Renal pelvis (tissue), 4 donors: Measurements from ENCODE around the gene CYP3A4. TPM values are rescaled to one million over a fixed set of nuclear protein-coding genes. Genes with fewer than 3 reads are reported as not detected.
"Not testable (repeated sequence)": the region's sequence is repeated elsewhere in the genome, so short reads cannot be mapped to it uniquely, and the experiment has no call there.

Source experiments
- DNase-seq: peaks from one replicate; pipeline ENCODE4 v3.0.0-alpha.2; 2013
- polyA plus RNA-seq, 3 donors: library from polyadenylated mRNA; unstranded; fragments of 120-200 nt; gene quantifications; one replicate each; pipeline ENCODE4 v1.2.1, GENCODE V29; 2013; ENCODE audit not compliant: insufficient read length in 3 of 3

Gene CYP3A4
- polyA plus RNA-seq, 3 donors = 0.20 to 0.49 (median 0.36) TPM

DNA sequence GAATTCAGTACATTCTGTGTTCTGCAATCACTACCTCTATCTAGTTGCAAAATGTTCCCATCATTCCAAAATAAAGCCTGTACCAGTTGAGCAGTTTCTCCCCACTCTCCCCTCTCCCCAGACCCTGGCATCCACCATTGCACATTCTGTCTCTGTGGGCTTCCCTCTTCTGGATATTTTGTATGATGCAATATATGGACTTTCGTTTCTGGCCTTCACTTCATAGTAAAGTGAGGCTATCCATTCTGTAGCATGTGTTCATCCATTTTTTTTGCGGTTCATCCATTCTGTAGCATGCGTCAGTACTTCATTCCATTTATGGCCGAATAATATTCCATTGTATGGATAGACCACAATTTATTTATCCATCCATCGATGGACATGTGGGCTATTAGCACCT, 9.5 kb upstream of the CYP3A4 start:
- no peak for DNase-seq

DNA sequence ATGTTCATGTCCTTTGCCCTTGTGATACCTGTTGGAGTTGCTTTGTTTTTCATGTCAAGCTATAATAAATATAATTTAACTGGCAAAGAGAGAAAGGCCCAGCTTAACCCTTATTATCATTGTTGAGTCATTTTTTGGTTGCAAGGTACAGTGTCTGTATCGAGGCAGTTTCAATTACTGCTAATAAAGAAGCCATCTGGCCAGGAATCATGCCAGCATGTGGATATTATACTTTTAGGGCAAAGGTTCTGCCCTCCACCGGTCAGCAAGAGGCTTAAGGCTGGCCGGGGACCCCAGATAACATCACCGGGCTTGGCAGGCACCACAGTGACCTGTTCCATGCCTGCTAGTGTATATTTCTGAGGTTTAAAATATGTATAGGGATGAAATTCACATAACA, 9.0 kb upstream of the CYP3A4 start:
- DNase-seq = no peak

DNA sequence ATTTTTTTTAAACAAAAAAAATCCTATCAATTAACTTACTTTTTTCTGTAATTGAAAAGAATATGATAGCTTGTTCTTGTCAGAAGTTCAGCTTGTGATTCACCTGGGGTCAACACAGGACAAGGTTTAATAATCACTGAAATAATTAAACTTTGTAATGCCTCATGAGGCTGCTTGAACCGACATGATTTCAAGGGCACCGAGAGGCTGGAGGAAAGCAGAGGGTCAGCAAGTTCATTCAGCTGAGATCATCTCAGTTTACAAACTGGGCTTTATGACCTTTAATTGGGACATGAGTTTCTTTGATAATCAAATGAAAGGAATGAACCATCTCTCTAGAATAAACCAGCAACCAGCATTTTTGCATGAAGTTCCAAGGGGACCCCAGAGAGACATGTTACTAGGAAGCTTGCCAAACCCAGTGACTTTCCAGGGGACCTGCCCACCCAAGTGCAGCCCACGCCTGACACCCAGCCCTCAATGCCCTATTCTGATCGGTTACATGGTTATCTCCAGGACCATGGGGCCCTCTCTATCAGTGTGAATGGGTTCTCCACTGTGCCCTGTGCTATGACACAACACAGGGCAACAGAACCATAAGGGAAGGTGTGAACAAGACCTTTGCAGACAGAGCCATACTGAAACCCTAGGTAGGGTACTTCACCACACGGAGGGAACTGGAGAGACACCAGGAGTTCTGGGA, 7.8 kb upstream of the CYP3A4 start:
- DNase-seq = no peak

DNA sequence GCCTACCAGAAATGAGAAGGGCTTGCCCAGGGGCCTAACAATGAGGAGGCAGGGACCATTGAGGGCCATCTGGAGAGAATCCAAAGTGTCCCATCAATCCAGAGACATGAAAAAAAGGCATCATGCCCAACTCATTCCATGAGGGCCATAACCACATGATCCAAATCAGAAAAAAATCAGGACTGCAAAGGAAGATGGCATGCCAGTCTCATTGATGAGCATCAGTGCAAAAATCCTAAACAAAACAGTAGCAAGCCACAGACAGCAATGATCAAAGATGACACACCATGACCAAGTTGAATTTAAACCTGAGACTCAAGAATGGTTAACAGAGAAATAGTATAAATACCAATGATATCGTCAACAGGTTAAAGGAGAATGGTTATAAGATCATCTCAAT, 7.0 kb upstream of the CYP3A4 start:
- no peak for DNase-seq

DNA sequence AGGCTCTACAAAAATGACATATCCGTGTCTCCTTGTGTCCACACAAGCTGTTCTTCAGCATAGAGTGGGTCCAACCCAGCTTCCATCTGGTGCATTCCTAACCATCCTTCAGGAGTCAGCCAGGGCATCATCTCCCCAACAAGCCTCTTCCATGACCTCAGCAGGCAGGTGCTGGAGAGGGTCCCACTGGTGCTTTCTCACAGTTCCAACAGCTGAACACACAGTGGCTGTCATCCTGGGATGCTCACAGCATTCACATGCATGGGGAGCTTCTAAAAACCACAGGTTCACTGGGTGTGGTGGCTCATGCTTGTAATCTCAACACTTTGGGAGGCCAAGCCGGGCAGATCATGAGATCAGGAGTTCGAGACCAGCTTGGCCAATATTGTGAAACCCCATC, 6.4 kb upstream of the CYP3A4 start:
- no peak for DNase-seq

DNA sequence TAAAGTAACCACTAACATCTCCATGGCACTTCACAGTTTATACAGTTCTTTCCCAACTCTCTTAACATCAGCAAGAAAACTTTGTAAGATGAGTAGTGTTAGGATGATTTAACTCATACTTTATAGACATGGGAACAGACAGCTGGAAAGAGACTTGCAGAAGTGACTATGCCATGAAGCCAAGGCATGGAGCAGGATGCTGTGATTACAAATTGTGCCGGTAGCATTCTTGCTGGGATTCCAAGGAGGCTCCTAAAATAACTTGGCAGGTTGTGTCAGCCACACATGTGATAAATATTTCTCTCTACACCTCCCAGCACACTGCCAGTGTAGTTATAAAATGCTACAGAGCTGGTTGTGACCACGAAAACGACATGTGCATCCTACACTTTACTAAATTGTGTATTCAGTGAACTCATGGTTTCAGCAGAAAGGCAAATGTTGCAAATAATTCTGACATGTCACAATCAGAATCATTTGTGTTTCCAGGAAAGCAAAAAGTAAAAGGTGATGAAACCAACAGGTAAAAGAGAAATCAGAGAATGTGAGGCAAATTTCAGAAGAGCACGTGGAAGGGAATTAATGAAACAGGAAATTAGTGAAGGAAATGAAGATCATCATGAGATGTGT, 5.6 kb upstream of the CYP3A4 start:
- DNase-seq = no peak

DNA sequence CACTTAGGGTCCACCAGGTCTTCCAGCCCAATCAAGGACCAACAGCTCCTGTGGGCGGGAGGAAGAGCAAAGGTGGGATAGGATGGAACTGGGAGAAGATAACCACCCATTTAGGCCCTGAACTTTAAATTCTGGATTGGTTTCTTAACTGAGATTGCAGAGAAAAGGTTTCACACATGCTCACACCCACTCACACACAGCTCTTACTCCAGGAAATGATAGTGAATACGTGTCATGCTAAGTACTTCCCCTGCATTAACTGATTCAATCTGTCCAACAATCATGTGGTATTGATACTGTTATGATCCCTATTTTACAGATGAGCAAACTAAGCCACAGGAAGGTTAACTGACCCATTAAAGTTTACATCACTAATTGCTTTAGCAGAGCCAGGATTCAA, 4.6 kb upstream of the CYP3A4 start:
- DNase-seq = no peak

DNA sequence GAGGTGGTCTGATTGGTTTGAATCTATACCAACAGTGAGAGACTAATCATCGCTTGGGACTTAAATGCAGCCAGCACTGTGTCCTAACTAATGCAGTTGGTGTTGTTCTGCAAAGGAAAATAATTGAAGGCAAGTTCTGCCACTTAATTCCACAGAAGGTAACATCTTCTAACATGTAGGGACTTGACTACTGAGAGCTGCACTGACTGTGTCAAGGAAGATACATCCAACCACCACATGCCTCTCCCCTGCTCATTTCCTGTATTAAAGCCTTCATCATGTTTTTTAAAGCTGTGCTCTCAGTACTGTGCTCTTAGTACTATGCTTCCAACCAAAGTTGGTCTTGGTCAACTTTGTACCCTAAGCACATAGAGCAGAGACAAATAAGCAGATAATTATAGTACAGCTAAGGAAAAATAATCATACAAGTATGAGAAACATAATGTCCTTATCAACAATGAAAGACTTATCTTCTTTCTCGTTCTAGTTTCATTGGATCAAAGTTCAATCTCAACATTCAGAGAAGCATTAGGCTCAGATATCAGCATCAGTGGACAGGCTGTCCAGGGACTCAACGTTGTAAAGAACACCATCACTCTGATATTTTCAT, 2.8 kb upstream of the CYP3A4 start:
- DNase-seq = no peak

DNA sequence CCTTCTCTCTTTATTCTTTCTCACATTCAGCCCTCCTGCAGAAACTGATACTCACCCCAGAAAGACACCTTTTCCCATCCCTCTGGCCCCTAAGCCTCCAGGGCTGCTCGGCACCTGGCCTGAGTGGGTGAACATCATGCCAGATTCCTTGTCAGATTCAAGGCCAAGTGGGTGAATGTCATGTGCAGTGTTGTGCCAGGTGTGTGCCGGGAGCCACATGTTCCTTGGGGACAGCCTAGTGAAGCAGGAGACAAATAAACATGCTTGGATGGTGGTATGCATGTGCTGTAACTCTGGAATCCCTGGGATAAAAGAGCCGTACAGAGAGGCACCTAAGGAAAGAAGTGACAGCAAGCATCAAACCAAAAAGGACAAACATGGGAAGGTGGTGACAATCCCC, 1.7 kb upstream of the CYP3A4 start:
- DNase-seq = not testable (repeated sequence)

DNA sequence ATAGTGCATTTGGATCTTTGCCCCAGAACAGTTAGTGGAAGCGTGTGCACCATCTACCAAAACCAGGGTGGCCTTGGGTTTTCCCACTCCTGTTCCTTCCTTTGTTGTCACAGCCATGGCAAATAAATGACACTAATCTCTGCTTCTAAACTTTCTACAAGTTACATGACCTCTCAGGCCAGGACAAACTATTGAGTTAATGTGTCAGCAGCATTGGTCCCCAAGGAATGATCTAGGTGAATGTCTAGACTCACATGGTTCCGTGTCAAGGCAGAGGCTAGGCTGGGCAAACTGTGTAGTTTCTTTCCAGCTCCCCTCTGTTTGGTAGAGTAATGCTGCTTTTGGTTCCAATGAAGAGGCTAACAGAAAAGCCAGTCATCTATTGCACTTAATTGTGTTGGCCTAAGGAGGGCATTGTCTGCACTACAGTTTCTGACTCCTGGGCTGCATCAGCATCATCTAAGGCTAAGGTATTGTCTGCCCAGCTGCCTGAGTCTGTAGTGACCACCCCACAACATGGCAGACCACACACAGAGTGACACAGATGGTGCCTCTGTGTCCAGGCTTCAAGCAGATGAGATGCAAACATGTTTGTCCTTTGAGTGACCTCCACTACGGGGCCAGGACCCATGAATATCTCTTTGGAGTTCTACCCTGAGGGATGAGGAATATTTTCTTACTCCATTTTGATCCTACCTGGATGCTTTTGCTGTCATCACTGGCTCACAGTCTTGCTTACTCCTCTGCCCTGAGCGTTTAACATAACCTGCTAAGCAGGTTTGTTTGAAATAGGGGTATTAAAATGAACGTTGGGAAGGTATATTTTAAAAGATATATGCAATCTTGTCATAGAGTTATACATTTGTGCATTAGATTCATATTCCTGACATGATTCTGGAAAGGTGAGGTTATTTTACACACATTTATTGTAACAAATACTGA, 1.7 kb downstream of the CYP3A4 start:
- no peak for DNase-seq

DNA sequence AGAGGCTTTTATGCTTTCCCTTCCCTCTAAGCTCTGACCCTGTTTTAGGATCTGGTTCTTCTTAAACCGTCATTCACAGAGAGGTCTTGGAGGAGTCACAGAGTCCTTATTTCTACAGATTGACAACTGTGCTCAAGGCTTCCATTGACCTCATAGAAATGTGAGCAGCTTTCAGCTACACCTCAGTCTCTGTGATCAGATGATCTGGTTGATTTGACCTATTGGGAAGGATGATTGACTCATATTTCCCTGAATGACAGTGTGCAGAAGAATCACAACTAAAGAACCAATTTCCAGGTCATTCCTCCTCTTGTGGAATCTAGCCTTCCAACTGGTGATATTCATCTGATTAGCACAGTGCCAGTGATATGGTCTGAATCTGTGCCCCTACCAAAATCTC, 3.4 kb downstream of the CYP3A4 start:
- no peak for DNase-seq

DNA sequence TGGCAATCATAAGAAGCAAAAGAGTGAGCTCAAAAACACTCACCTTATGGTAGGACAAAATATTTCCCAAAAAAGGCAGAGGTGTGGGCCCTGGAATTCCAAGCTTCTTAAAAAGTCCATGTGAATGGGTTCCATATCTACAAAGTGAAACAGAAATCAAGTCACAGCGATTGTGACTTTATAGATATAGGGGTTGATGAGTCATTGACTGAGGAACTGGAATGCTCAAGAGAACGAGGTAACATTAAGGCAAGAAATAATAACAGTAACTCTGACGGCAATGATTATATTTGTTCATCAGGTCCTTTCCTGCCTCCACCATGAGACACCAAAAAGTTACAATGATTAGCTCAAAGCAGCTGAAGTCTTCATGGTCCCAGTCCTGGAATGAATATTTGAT, 4.0 kb downstream of the CYP3A4 start:
- DNase-seq = no peak

DNA sequence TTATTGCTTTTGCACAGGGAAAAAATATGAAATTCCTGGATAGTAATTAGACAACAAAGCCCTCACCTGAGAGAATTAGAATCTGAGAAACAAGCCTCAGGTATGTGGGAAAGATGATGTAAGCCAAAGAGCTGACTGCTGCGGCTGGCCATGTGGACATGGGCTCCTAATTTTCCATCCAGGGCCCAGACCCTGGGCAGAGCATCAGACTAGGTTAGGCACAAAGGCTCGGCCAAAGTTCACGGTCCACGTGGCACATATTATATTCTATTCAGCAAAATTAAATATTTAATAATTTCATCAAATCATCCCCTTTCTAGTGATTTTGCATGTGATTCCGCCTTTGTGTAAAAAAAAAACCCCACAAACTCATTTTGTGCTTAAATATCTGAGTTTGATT, 5.1 kb downstream of the CYP3A4 start:
- DNase-seq = no peak

DNA sequence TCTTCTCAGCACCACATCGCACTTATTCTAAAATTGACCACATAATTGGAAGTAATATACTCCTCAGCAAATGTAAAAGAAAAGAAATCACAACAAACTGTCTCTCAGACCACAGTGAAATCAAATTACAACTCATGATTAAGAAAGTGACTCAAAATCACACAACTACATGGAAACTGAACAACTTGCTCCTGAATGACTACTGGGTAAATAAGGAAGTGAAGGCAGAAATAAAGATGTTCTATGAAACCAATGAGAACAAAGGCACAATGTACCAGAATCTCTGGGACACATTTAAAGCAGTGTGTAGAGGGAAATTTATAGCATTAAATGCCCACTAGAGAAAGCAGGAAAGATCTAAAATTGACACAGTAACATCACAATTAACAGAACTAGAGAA, 10.6 kb downstream of the CYP3A4 start:
- not testable (repeated sequence) for DNase-seq

DNA sequence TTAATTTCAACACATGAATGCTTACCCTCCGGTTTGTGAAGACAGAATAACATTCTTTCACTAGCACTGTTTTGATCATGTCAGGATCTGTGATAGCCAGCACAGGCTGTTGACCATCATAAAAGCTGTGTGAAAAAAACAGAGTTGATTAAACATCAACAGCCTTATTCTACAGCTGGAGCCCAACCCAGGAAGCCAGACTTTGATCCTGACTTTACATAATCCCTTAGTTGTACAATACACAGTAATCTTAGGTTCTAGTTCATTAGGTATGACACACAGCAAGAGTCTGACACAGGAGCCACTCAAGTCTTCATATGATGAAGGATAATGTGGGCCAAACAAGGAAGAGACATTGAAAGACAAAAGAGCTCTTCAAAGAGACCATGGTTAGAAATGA, 11.4 kb downstream of the CYP3A4 start:
- DNase-seq = no peak

DNA sequence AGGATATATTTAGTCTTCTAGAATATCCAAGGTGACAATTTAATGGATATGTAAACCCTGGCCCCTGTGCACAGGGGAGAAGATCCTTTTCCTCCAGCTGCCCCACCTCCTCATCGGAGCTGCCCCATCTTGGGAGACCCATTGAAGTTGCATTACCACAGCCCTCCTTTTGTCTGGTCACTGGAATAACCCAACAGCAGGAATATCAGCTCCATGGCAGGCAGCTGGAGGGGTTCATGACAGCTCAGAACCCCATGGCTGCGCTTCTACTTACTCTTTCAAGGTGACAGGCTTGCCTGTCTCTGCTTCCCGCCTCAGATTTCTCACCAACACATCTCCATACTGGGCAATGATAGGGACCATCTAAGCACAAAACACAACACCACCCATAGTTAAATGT, 14.5 kb downstream of the CYP3A4 start:
- not testable (repeated sequence) for DNase-seq

DNA sequence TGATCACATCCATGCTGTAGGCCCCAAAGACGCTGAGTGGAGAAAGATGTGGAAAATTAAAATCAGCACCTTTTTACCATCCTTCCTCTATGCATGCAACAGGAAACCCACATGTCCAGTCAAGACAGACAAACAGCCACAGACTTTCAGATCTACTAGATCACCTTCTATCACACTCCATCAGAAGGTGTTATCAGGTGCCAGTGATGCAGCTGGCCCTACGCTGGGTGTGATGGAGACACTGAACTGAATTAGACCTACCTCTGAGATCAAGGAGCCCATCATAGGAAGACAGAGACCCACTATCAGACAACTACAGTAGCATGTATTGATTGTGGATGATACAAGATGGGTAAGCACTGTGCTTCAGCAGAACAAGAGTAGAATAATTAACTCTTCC, 15.5 kb downstream of the CYP3A4 start:
- DNase-seq = no peak

DNA sequence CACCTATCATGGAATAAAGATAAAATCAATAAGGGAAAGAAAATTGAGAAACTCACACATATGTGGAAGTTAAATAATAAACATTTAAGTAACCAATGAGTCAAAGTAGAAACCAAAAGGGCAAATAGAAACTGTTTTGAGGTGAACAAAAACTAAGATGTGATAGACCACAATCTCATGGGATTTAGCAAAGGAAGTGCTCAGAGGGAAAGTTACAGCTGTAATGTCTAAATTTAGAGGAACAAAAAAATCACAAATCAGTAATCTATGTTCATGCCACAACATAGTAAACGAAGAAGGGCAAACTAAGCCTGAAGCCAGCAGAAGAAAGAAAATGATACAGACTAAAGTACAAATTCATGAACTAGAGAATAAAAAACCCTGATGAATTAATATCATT, 16.3 kb downstream of the CYP3A4 start:
- no peak for DNase-seq

DNA sequence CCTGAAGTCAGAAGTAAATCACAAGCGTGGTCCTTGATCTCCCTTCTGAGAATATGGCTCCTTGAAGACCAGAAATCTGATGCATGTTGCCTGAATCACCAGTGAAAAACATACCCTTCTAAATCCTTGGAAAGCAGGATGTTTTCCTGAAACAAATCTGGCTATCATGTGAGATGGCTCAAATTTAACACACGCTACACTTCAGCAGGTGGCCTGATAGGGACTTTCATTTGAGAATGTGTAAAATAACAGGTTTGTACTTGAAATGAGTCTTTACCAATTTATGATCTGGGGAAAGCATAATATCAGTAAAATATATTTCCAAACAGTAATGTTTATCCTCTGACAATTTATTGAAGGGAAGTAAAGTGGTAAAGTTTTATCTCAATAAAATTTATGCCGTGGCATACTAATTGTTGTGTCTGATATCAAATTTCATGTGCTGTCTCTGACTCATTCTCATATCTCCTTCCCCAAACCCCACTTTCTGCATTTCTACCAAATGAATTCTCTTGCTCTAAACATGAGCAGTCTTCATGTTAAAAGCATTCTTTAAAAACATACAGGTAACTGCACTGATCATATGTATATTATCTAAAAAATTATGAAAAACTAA, 17.4 kb downstream of the CYP3A4 start:
- no peak for DNase-seq

DNA sequence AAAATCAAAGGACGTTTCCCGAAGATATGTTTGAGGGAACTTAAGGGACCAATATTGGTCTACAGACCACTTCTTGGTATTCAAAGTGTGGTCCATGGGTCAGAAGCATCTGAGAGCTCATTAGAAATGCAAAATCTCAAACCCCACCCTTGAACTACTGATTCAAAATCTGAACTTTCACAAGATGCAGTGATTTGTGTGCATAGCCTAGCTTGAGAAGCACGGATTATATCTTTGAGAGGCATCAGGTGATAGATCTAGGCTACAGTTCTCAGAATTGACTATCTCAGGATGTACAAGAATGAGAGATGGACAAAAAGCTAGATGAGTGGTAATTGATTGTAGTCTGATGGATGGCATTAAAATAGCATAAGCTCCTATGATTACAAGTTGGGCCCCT, 19.5 kb downstream of the CYP3A4 start:
- DNase-seq = no peak

DNA sequence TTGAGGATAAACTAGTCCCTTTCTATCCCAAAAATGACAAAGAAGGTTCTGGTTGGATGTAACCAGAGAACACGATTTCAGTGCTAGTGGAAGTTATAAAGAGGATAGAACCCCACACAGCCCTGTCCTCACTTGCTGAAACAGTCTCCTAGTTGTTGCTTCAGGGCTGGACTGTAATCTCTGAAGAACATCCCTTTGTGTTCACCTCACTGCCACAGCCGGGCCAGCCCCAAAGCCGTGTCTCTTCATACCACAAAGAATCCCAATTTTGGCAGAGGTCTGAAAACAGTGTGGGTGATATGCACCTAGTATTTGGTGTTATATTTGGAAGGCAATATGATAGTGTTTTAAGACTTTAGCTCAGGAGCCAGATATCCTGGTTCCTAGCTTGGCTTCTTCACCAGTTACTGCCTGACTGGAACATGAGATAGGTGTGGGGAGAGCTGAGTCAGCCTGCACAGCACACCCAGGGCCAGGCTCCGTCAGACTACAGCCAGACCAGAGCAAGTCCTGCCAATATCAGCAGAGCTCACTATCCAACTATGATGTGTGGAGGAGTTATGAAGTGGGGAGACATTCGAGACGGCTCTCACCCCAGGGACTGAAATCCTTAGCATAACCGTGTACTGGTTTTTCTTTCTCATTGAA, 21.2 kb downstream of the CYP3A4 start:
- no peak for DNase-seq

DNA sequence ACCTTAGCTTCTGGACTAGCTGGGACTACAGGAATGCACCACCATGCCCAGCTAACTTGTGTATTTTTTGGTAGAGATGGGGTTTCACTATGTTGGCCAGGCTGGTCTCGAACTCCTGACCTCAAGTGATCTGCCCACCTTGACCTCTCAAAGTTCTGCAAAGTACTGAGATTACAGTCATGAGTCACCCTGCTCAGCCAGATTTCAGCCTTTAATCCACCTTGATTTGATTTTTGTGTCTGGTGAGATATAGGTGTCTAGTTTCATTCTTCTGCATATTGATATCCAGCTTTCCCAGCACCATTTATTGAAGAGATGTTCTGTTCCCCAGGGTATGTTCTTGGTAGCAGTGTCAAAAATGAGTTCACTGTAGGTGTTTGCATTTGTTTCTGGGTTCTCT, 28.9 kb downstream of the CYP3A4 start:
- no peak for DNase-seq
